GM18868 (cell line): Measurements from ENCODE around the gene NKAIN2.
"Not testable (repeated sequence)": the region's sequence is repeated elsewhere in the genome, so short reads cannot be mapped to it uniquely, and the experiment has no call there.

ENCODE experiments used
- ATAC-seq: cut with Tn5 transposase; IDR thresholded peaks from one replicate; pipeline ENCODE4 v1.9.1; 2021; ENCODE audit warnings: mild to moderate bottlenecking, moderate library complexity; ENCODE audit not compliant: unreplicated experiment

Gene NKAIN2

DNA sequence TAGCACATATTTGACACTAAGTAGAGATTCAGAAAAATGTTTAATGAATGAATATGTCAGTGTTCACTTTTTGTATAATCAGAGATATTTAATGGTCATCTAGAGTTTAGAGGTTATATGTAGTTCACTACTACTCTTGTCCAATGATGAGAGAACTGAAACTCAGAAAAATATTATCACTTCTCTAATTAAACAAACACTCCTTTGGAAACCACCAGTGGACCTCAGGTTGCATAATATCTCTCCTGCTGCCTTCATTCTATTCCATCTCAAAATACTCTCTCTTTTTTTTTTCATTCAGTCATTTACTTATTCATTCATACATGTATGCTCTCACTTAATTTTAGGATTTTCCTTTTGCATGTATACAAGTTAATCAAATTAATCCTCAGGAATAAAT, 735.4 kb downstream of the NKAIN2 start:
- no peak for ATAC-seq

DNA sequence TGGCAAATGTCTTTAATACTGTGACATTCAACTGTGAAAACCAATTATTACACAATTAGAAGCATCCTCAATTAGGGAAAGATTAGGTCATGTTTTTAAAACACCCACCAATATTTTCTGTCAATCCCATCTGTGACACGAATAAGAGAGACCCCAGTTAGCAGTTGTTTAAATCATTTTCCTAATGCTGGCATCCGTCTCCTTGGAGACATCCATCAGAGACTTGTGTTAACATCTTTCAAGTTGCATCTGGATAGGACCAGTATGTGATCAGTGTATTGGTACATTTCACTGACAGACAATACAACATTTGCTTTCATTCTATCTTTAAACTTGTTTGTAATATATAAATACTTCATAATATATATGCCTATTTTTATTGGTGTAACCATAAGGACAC, 737.9 kb downstream of the NKAIN2 start:
- ATAC-seq = no peak

- ATAC-seq = no peak
Measured at GRCh38 chr6:124546601-124547000, 742.9 kb downstream of the NKAIN2 start.

DNA sequence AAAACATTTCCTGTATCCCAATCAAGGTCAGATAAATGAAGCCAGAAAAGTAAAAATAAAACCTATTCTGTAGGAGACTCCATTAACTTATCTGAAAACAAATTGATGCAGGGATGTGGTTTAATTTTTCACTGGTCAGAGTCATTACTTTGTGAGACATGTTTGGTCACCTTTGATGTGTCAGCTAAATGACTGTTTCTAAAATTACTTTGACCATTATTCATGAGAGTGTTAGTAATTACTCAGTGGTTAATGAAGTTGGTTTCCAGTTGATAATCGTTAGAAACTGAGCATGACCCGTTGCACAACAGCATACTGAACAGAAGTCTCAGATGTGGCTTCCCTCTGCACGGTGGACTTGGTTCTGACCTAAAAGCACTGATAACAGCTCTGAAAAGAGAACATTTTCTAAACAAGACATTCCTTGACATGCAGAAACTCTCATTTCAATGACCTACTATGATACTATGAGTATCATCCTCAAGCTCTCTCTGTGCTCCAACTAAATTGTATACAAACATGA, 748.1 kb downstream of the NKAIN2 start:
- no peak for ATAC-seq

- ATAC-seq = no peak
Measured at GRCh38 chr6:124557873-124558272, 754.2 kb downstream of the NKAIN2 start.

- ATAC-seq = not testable (repeated sequence)
Measured at GRCh38 chr6:124560078-124560477, 756.4 kb downstream of the NKAIN2 start.

DNA sequence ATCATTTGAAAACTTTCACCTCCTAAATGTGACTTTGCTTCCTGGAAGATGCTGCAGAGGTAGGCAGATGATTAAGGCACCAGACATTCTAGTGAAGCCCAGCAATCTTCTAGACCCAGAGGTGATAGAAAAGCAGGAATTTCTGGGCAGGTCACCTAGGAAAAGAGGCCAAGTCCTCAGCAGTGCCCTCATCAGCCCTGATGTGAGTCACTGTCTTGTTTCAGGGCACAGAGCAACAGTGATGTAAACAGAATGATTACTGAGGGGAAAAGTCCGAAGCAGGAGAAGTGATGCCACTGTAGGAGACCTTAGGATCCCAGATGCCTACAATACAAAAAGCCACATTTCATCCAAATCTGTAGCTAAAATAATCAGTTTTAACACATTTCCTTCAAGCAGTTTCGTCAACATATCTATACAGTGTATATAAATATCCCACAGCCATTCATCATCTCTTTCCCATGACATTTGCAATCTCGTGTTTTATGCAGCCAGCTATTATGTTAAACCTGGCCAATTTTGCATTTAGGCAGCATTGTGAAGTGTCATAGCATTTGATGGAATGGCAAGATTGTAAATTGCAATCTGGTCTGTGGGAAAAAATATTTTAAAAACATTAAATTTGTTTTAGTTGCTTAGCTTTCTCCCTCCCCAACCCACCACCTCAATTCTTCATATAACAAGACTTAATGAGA, 757.4 kb downstream of the NKAIN2 start:
- no peak for ATAC-seq

GRCh38 chr6:124561635-124562130, 758.0 kb downstream of the NKAIN2 start:
- ATAC-seq = no peak

DNA sequence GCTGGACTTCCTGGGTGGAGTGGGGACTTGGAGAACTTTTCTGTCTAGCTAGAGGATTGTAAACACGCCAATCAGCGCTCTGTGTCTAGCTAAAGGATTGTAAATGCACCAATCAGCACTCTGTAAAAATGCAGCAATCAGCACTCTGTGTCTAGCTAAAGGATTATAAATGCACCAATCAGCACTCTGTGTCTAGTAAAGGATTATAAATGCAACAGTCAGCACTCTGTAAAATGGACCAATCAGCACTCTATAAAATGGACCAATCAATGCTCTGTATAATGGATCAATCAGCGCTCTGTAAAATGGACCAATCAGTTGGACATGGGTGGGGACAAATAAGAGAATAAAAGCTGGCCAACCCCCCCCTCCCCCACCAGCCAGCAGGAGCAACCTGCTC, 760.5 kb downstream of the NKAIN2 start:
- not testable (repeated sequence) for ATAC-seq

DNA sequence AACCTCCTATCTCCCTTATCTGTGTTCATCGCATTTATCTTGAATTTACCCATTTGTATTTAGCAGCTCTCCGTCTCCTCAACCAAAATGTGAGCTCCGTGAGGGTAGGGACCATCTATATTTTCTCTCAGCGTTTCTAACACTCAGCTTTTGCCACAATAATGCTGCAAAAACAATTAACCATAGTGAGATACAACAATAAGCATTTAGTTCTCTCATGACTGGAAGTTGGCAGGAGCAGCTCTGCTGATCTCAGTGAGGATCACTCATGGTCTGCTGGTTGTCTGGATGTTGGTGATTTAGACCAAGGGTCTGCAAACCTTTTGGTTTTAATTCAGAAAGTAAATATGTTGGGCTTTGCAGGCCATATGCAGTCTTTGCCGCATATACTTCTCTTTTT, 763.7 kb downstream of the NKAIN2 start:
- ATAC-seq = no peak

- ATAC-seq = no peak
Measured at GRCh38 chr6:124573953-124574352, 770.3 kb downstream of the NKAIN2 start.

DNA sequence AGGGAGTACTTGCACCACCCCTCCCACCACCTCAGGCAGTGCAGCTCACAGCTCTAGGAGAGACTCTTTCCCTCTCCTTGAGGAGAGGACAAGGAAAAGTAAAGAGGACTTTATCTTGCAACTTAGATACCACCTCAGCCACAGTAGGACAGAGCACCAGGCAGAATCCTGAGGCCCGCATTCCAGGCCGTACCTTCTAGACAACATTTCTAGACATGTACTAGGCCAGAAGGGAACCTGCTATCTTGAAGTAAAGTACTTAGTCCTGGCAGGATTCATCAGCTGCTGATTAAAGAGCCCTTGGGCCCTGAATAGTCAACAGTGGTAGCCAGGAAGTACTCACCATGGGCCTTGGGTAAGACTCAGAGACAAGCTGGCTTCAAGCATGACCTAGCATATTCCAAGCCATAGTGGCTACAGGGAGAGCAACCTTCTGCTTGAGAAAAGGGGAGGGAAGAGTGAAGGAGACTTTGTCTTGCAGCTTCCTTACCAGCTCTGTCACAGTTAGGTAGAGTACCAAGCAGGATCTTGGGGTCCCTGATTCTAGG, 774.1 kb downstream of the NKAIN2 start:
- ATAC-seq = no peak

DNA sequence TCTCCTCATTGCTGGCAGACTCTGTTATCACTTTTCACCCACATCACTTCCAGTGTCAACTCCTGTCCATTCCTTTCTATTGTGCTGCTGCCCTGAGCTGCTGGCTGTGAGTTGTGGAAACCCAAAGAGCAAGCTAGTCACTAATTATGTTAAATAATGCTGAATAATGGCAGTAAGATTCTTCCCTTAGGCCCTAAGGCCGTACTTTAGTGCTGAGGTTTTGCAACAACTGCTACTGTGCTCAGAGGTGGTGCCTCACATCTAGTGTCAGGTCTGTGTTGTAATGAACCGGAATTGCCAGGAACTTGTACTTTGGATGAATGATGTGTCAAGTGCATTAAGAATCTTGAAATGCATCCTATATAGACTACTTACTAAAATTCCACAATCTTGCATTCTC, 786.3 kb downstream of the NKAIN2 start:
- no peak for ATAC-seq

GRCh38 chr6:124599656-124600055, 796.0 kb downstream of the NKAIN2 start:
- ATAC-seq = no peak

- no peak for ATAC-seq
Measured at GRCh38 chr6:124604719-124605118, 801.1 kb downstream of the NKAIN2 start.

- no peak for ATAC-seq
Measured at GRCh38 chr6:124607119-124607627, 803.5 kb downstream of the NKAIN2 start.

DNA sequence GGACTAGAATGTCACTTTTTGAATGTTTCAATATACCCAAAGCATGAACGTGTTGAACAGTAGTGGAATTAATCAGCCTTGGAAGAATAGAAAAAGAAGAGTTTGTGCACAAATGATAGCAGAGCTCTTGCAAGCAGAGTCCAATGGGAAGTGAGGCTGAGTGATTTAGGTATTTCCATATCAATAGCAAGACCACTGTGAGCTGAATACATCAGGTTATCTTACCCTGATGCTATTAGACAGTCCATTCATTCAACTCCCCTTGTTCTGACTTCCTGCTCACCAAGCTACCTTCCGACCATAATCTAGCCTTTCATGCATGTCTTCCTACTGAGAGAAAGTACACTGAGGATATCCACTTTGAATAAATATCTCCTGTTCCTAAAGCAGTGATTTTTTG, 809.4 kb downstream of the NKAIN2 start:
- no peak for ATAC-seq

- ATAC-seq = no peak
Measured at GRCh38 chr6:124622351-124622750, 818.7 kb downstream of the NKAIN2 start.

DNA sequence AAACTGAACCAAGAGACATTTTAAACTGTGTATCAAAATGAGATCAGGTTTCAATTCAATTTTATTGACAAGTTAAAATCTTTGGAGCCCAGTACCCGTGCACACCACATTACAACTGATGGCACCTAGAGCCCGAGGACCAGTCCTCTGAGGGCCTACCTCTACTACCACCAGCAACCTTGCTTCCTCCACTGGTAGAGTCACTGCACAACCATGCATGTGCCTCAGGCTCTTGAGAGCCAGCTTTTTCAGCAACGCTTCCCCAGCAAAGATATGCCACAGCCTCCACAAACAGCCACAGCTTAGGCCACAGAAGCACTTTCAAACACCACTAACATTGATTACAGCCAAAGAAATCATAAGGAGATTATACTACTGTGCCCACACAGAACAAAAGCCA, 830.0 kb downstream of the NKAIN2 start:
- ATAC-seq = no peak

DNA sequence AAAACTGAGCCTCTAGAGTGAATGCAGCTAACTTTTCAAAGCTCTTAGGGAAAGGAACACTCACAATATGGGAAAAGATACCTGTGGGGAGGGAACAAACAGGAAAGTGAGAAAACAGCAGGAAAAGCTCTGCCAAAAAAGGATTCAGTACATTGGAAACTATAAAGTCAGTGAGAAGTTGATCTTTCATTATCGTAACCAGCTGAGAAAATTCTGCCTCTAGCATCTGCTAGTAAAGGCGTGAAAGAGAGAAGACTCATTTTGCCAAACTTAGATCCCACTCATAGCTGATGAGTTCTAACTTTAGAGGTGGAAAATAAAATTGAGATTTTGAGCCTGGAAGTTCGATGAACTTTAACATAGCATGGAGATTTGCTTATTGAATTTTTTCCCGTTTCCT, 836.8 kb downstream of the NKAIN2 start:
- no peak for ATAC-seq

GRCh38 chr6:124655866-124656265, 852.2 kb downstream of the NKAIN2 start:
- no peak for ATAC-seq

- ATAC-seq = no peak
Measured at GRCh38 chr6:124658053-124658452, 854.4 kb downstream of the NKAIN2 start.
